Measurements from ENCODE around the gene SYT5.
"Not testable (repeated sequence)": the region's sequence is repeated elsewhere in the genome, so short reads cannot be mapped to it uniquely, and the experiment has no call there.

The SYT5 gene

GRCh38 chr19:55206664-55207500, 26.8 kb upstream of the SYT5 start:
- no peak for DNase-seq

- DNase-seq = not testable (repeated sequence)
These were observed 22.1 kb upstream of the SYT5 start for GRCh38 chr19:55202199-55202598.

- peak in 1 of 2 experiments; percentile 31 for DNase-seq
These were observed 19.6 kb upstream of the SYT5 start for GRCh38 chr19:55199620-55200204.

GRCh38 chr19:55198651-55199050, 18.6 kb upstream of the SYT5 start:
- DNase-seq = no peak

GRCh38 chr19:55197528-55197927, 17.4 kb upstream of the SYT5 start:
- no peak for DNase-seq

- DNase-seq = no peak
These were observed 16.7 kb upstream of the SYT5 start for GRCh38 chr19:55196803-55197202.

- DNase-seq = no peak
These were observed 13.4 kb upstream of the SYT5 start for GRCh38 chr19:55193481-55193880.

GRCh38 chr19:55189403-55189835, 9.3 kb upstream of the SYT5 start:
- DNase-seq = no peak

- DNase-seq = no peak
These were observed 8.5 kb upstream of the SYT5 start for GRCh38 chr19:55188625-55189024.

- DNase-seq = no peak
These were observed 6.0 kb upstream of the SYT5 start for GRCh38 chr19:55186080-55186479.

GRCh38 chr19:55181740-55182139, 1.7 kb upstream of the SYT5 start:
- no peak for DNase-seq

- DNase-seq = peak; percentile 83
These were observed 1.1 kb downstream of the SYT5 start for GRCh38 chr19:55178781-55179599.

- DNase-seq = no peak
These were observed 4.0 kb downstream of the SYT5 start for GRCh38 chr19:55176076-55176475.

- DNase-seq = no peak
These were observed 4.8 kb downstream of the SYT5 start for GRCh38 chr19:55175117-55175867.

- DNase-seq = no peak
These were observed 5.5 kb downstream of the SYT5 start for GRCh38 chr19:55174425-55175116.

GRCh38 chr19:55173714-55174409, 6.2 kb downstream of the SYT5 start:
- no peak for DNase-seq

GRCh38 chr19:55173186-55173713, 6.8 kb downstream of the SYT5 start:
- no peak for DNase-seq

- DNase-seq = no peak
These were observed 7.3 kb downstream of the SYT5 start for GRCh38 chr19:55172741-55173140.

- not testable (repeated sequence) for DNase-seq
These were observed 7.8 kb downstream of the SYT5 start for GRCh38 chr19:55172318-55172717.

- DNase-seq = no peak
These were observed 8.6 kb downstream of the SYT5 start for GRCh38 chr19:55171440-55171839.

GRCh38 chr19:55169136-55169535, 11.0 kb downstream of the SYT5 start:
- DNase-seq = no peak

Data from NCI-H187 (cell line).